CD4-positive, alpha-beta T cell treated with Interleukin-12 subunit alpha and Interleukin-12 subunit beta, for 1 hour (primary cell): ENCODE measurements around the gene PSMC3.

Source experiments
- DNase-seq: peaks from one replicate; pipeline ENCODE4 v3.0.0-alpha.2; 2020

PSMC3 gene

GRCh38 chr11:47393163-47394049, 32.8 kb downstream of the PSMC3 start:
- no peak for DNase-seq

DNA sequence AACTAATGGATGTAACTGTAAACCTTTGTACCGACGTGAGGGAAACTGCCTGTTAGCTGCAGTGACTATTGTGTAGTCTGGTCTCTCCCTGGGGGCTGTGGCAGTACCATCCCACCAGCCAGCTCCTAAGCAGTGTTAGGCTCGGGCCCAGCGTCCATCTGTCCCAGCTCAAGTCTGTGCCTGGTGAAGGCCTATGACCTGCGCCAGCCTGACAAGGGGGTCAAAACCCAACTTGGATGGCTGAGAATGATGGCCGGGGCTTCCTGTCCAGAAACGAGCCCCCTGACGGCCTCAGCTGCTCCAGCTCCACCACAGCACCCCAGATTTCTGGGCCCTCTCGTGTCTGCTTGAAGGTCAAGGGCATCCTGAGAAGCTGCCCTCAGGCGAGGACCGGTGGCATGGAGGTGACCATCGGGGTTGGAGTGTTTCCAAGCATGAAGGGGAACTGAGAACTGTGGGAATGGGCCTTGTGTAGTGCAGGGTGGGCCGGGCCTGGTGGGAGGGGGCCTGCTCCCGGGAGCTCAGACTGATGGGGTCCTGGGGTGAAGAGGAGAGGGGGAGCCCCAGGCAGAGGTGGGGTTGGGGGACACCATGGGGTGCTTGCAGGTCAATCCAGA, 33.6 kb downstream of the PSMC3 start:
- DNase-seq: no peak

DNA sequence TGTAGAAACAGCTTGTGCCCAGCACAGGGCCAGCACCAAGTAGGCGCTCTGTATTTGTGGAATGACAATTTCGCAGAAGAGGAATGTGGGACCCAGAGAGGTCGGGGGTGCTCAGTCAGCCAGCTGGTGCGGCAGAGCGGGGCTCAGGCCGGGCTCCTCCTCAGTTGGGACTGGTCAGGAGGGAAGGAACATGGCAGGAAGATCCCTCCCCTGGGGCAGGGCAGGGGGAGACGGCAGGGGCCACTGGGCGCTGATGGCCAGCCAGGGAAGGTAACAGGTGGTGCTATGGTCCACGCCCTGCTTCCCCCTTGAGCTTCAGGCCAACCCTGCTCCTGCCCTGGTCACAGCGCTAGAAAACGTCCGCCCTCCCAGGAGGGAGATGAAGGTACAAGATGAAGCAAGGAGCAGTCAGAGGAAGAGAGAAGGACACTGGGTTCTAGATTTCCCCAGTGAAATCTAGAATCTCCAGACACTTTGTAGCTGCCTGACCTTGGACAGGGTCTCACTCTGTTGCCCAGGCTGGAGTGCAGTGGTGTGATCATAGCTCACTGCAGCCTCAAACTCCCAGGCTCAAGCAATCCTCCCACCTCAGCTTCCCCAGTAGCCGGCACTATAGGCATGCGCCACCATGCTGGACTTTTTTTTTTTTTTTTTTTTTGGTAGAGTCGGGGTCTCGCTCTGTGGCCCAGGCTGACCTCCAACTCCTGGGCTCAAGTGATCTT, 34.4 kb downstream of the PSMC3 start:
- DNase-seq: no peak

GRCh38 chr11:47391077-47391583, 35.1 kb downstream of the PSMC3 start:
- DNase-seq: peak; percentile 31

- DNase-seq: no peak
These were observed 35.8 kb downstream of the PSMC3 start for GRCh38 chr11:47390422-47390760.

DNA sequence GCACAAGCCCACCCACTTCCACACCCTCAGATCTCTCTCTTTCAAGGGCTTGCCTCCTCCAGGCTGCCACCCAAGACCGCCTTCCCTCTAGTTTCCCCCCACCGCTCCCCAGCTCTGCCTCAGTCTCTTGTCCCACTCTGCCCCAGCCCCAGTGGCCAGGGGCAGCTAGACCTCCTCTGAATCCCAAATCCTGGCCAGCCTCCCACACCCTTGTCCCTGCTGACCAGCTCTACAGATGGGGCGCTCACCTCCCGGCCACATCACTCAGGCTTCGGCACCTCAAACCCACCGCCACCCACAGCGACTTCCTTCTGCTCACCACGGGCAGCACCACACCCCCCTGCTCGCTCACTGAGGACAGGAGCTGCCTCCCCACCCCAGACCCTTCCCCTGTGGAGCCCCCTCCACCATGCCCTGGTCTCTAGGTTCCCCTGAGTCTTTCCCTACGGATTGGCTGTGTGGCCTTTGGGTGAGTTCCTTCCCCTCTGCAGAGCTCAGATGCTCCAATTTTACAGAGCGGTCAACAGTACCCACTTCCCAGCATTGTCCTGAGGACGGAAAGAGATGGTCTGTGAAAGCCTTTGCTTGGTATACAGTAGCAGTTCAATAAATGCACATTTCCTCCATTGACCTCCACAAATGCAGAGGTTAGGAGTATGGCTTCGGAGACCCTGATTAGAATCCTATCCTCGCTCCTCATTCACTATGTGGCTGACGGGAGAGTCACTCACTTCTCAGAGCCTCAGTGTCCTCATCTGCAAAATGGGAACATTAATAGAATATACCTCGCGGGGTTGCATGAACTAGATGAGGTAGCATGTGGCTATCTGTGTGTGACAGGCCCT, 36.4 kb downstream of the PSMC3 start:
- DNase-seq: no peak

DNA sequence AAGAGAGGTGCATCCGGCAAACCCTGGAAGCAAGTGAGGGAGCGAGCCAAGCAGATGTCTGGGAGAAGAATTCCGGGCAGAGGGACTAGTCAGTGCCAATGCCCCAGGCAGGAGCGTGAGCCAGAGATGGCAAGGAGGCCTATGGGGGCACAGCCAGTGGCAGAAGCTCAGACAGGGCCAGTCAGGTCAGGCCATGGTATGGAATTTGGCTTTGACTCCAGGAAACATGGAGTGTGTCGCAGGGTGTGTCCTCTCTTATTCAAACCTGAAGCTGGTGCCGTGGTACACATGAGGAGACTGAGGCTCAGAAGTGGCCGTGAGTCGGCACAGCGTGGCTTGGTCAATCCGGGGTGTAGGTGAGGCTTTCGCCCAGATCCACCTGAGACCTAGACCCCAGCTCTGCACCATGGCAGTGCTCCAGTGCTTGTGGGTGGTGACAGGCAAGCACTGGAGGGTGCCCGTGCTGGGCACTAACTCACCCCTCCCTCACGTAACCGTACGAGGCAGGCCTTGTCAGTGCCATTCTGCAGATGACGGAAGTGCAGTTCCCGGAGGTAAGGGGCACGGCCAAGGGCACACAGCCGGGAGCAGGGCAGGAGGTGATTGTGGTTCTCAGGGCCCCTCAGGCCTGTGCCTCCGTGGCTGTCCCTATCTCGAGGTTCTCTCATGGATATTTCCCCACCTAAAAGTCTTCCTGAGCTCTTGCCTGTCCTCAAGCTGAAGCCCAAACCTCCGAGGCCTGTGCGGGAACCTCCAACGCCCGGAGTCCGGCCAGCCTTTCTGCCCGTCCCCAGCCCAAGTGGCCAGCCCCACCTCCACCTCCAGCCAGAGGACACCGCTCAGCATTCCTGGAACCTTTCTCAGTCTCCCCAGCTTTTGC, 37.3 kb downstream of the PSMC3 start:
- no peak for DNase-seq

GRCh38 chr11:47387944-47388696, 38.1 kb downstream of the PSMC3 start:
- no peak for DNase-seq

GRCh38 chr11:47384498-47384897, 41.7 kb downstream of the PSMC3 start:
- no peak for DNase-seq

DNA sequence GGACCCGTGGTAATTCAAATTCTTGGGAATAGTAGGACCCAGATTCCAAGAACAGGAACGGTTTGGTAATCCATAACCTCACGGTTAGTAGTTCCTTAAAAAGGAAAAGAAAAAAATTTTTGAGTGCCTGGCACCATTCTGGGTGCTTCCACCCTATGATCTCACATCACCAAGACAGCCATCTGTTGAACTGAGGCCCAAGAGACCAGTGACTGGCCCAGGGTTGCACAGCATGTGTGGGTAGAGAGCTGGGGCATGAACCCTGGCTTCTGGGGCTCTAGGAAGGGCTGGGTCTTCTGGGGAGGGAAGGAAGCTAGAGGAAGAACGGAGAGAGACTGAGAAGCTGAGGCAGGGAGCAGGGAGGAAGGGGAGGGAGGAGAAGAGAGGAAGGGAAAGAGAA, 43.2 kb downstream of the PSMC3 start:
- no peak for DNase-seq

GRCh38 chr11:47380078-47380477, 46.2 kb downstream of the PSMC3 start:
- no peak for DNase-seq

GRCh38 chr11:47379317-47379716, 46.9 kb downstream of the PSMC3 start:
- DNase-seq: no peak

DNA sequence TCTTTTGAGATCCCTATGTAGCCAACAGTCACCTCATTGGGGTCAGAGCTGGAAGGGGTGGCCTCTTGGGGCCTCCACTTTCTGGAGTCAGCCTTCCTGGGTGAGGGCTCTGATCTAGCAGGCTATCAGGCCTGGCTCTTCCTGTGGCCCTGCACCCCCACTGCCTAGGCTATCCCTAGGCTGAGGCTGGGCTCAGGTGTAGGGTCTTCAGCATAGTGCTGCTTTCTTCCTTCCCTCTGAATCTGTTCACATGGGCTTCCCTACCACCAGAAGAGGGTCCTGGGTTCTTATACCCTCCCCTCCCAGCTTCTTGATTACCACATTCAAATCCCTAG, 47.4 kb downstream of the PSMC3 start:
- no peak for DNase-seq

DNA sequence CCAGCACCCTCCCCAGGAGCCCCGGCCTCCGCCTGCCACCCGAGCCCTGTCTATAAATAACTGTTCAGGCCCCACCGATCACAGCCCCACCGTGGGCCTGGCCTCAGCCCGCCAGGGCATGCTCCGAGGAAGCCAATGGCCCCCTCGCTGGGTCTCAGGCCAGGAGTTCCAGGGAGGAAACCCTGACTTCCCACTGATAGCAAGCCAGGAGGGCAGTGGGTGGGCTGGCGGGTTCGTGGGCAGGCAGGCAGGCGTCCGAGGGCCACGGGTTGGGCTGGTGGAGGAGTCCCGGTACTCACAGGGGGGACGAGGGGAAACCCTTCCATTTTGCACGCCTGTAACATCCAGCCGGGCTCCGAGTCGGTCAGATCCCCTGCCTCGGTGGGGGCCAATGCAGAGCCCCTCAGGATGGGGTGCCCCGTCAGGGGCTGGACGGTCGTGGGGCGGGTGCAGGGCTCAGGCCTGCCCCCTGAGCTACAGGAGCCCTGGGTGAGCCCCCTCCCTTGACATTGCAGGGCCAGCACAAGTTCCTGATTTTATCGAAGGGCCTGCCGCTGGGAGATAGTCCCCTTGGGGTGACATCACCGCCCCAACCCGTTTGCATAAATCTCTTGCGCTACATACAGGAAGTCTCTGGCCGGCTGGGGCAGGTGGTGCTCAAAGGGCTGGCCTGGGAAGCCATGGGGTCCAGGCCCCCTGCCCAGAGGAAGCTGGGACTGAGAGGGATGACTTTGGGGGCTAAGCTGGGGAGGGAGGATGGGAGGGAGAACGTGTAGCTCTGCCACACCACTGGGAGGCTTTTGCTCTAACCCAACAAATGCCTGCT, 48.0 kb downstream of the PSMC3 start, which contains the start of gene SPI1:
Gene SPI1 (minus strand): TSS at position 538 of the 826 bp plus-strand sequence. CDS start 194 bp downstream, at position 344.
- DNase-seq: no peak

GRCh38 chr11:47377571-47378009, 48.6 kb downstream of the PSMC3 start:
- no peak for DNase-seq

DNA sequence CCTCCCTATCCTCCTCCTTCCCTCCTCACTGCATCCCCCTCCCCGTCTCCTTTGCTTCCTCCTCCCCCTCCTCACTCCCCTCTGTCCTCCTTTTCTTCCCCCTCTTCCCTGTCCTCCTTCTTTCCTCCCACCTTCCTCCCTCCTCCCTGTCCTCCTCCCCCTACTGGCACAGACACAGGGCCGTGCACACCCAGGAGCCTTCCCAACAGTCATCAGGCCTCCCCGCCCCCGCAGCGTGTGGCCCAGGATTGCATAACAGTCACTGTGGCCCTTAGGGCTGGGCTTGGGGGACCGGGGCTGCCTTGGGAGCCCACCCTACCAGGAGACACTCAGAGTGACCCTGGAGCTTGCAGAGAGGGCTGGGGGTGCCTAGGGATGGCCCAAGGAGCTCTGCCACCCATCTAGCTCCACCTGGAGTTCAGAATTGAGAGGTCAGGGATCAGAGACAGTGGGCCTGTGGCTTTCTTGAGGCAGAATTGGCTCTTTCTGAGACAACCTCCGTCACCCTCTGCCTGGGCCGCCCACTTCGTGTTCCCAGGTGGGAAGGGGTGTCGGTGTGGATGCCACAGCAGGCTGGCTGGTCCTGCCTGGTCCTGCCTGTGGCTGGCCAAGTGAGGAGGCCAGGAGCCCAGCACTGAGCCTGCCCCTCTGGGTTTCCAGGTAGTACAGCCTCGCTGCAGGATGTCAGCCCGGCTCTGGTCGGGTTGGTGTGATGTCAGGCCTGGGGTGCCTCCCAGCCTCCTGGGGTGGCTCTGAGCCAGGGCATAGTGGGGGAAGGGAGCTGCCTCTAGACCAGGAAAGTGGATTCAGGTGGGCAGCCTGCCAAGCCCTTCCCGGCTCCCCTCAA, 49.5 kb downstream of the PSMC3 start:
- no peak for DNase-seq

- DNase-seq: no peak
These were observed 50.1 kb downstream of the PSMC3 start for GRCh38 chr11:47376107-47376524.

DNA sequence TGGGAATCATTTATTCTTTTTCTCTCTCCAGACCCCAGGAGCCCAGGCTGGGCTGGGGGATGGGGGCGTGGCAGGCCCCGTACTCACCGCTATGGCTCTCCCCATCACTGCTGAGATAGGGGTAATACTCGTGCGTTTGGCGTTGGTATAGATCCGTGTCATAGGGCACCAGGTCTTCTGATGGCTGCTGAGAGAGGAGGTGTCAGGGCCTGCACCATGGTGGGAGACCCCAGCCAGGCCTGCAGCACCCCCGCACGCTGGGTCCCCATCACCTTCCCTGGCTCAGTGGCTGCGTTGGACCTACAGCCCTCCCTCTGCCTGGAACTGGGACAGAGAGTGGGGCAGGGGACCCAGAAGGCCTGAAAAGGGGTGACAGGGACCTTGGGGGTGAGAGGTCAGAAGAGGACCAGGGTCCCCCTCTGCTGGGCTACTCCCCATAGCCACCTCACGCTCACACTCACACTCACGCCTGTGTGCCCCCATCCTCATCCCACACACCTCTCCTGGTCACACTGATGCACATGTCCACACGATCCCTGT, 50.6 kb downstream of the PSMC3 start:
- no peak for DNase-seq

DNA sequence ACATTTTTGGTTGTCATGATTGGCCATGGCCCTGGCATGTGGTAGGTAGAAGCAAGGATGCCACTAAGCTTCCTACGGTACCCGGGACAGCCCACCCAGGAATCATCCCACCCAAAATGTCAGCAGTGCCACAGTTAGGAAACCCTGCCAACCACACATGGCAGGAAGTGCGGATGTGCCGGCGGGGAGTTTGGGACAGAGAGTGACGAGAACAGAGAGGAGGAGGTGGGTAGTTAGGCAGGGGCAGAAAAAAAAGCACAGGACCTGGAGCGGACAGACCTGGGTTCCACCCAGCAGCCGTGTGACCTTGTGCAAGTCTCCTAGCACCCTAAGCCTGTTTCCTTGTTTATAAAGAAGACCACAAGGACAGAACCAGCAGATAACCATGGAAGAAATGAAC, 51.2 kb downstream of the PSMC3 start:
- no peak for DNase-seq
